SKM-1 (cell line): Measurements from ENCODE around the gene CYTH4.

ENCODE experiments used
- DNase-seq: peaks from one replicate; lab custom pipeline; 2025; ENCODE audit not compliant: unreplicated experiment; lab: John Stamatoyannopoulos, UW

CYTH4 gene

DNA sequence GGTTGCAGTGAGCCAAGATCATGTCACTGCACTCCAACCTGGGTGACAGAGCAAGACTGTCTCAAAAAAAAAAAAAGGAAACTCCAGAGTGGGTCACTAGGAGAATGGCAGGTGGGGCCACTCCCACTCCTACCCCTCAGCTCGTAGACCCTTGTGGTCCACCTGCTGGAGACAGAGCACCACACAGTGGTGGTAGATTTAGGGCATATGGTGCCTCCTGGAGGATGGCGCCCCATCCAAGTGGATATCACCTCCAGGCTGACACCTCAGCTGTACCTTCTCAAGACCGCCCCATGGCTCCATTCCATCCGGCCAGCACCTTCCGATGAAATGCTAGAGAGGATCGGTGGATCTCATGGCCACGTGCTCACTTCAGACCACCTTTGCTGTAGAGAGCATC is 6.2 kb downstream of the CYTH4 start:
- DNase-seq: no peak

DNA sequence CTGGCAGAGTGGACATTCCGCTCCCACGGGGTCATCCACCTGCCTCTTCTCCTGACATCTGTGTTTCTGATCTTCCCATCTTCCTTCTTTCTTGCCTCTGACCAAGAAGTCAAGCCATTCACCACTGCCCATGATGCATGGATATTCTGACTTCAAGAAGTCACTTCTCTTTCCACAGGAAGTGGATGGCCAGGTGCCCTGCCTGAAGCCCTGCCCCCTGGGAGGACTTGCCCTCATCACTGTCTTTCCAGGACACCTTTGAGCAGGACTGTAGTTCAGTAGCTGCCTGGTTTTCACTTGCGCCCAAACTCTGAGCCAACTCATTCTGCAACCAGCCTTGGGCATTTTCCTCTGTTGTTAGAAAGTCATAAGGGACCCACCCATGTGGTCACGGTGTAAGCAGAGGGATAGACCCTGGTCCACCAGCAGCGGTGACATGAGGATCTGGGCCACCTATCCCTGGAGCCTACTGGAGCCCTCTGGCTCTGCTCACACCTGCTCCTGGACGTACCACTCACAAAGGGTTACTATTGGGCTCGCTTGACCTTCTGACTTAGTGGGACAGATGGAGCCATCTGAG is 6.9 kb downstream of the CYTH4 start:
- DNase-seq: no peak

DNA sequence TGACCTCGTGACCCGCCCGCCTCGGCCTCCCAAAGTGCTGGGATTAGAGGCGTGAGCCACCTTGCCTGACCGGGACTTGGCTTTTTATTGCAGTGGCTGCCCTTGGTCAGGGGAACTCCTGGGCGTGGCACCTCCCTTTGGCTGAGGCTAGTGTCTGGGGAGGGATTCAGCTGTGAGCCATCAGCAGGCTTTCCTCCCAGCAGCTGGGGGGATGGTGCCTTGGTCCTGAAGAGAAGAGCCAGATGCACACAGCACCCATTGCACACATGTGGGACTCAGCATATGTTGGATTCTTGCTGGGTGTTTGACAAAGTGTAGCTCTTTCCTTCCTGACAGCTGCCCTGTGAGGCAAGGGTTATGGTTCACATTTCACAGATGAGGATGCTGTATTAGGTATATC is 8.4 kb downstream of the CYTH4 start:
- DNase-seq: no peak

DNA sequence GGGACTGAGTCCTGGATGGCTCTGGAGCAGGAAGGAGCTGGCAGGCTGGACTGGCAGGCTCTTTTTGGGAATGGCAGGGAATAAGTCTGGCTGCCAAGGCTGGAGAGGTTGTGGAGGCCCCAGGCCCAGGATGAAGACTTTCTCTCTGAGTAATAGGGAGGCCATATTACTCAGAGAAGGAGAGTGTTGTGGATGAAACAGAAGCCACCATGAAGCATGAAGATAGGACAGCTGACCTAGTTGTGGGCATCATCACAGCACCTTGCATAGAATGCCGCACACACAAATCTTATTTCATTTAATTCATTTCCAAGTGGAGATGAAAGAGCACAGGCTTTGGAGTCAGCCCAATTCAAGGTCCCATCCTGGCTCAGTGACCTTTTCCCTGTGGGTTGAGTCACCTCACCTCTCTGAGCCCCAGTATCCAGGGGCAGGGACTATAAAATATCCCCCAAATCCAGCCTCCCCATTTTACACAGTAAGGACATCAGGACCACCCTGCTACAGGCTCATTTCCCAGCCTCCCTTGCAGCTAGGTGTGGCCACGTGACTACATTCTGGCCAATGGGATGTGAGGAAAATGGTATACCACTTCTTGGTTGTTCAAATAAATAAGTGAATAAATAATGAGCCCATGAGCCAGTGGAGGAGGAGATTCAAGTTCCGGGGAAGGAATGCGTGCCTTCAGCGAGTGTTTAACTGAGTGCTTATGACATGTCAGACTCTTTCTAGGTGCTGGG is 9.4 kb downstream of the CYTH4 start:
- DNase-seq: no peak

DNA sequence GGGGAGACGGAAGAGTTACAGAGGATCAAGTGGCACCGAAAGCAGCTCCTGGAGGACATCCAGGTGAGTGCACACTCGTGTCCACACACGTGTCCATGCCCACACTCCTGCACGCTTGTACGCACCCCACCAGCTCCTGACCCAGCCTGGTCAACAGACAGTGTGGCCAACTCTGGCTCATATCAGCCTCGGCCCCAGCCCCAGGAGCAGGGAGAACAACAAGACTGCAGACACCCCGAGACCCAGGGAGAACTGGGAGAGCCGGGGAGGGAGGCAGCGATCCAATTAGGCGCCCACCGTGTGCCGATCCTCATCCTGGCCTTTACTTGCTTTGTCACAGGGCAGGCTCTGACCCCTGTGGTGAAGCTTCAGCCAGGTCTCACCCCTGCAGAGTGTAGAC is 10.3 kb downstream of the CYTH4 start:
- DNase-seq: no peak

DNA sequence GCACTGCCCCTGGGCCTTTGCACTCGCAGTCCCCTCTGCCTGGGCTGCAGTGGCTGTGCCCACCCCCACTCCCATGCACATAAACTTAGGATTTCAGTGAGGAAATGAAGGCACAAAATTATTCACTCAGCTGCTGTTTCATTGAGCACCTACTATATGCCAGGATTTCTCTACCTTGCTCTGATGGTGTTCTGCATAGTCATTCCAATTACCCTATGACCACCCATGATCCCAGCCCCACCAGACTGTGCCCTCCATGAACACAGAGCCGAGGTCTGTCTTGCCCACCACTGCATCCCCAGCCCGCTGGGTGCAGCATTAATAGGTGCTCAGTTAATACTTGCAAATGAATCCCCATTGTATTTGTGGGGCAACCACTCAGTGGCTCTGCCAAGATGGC is 10.9 kb downstream of the CYTH4 start:
- no peak for DNase-seq

DNA sequence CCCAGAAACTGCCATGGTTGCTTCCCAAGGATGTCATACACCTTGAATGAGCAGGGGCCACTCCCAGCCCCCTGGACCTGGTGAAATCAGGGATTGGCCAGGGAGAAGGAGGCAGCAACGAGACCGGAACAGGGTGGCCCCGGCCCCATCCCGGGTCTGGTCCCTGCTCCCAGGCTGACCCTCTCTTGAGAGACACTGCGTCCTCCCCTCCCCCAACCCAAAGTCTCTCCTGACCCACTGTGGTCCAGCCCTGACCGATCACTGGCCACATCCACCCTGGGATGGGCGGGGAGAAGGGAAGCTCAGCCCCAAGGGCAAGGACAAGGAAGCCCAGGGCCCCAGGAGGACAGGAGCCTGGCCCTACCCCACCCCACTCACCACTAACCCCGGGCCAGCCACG is 12.4 kb downstream of the CYTH4 start:
- no peak for DNase-seq

DNA sequence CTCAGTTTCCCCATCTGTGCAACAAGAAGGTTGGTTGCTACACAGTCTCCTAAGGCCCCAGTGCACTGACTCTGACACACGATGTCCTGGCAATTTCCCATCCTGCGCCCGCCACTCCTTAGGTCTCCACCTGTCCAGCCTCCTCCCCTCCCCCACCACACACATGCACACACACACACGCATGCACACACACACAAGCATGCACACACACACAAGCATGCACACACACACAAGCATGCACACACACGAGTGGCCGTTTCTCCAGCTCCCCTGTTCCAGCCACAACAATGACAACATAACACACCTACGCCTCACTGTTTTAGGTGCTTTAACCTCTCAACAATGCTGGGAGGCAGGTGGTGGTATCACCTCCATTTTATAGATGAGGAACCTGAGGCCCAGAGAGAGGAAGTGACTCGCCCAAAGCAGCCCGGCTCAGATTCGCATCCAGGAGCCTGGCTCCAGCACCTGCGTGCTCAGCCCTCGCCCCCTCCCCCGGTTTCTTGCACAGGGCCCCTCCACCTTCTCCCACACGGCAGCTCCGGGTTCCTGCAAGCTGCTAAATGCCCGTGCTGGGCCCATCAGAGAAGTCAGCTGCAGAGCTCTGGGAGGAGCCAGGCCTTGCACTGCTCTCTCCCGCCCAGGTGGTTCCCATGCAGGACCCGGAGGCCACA is 13.0 kb downstream of the CYTH4 start:
- DNase-seq: no peak

DNA sequence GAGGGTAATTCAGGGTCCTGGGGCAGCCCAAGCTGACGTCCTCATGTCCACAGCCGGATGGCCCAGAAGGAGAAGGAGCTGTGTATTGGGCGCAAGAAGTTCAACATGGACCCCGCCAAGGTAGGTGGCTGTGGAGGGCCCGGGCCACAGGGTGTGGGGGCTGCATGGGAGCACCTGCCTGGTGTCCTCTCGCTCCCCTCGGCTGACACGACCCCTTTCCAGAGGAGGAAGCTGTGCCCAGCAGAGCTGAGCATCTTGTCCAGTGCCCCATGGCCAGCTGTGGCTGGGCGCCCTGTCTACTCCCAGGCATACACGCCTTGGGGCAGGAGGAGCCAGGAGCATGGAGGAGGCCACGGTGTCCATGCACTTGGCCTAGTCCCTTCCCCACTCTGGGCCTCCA is 13.6 kb downstream of the CYTH4 start:
- DNase-seq: no peak

DNA sequence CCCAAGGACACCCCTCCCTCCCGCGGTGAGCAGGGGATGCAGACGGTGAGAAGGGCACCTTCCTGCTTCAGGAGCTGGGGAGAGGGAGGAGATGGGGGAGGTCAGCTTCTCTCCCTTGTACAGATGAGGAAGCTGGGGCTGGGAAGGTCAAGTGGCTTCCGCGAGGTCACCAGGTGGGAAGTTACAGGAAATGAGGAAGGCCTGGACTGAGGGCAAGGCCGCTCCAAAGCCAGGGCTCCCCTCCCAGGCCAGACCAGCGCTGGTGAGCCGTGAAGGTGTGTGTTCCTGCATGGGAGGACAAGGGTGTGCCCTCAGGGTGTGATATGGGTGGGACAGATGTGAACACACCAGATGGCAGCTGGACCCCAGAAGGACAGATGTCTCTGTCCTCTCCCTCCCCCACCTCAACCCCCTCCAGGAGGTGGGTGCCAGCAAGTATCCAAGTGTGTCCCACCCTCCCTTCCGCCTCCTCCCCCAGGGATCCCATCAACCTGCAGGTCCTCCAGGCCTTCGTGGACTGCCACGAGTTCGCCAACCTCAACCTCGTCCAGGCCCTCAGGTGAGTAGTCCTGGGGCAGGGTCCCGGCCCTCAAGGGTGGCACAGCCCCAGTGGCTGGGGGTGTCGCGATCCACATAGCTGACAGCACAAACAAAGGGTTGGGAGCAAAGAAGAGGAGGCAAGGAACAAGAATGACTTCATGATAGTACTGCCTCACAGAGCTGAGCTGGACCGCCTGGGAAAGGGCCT is 16.6 kb downstream of the CYTH4 start:
- no peak for DNase-seq

DNA sequence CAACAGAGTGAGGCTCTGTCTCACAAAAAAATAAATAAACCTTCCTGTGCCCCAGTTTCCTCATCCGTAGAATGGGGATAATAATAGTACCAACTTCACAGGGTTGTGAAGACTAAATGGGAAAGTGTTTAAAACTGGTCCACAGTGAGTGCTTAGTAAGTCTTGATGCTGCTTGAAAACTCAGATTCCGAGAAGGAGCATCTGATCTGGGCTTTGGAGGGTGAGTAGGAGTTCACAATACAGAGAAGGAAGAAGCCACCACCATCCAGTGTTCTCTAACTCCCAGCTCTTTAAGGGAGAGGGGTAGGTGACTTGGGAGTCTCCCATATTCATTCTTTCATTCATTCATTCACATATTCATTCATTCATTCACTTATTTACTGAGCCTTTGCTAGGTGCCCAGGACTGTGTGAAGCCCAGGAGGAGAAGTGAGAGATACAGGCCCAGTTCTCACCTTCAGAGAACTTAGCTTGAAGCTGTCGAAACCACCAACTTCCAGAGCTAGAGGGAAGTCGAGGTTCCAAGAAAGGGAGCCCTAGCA is 17.7 kb downstream of the CYTH4 start:
- DNase-seq: no peak

DNA sequence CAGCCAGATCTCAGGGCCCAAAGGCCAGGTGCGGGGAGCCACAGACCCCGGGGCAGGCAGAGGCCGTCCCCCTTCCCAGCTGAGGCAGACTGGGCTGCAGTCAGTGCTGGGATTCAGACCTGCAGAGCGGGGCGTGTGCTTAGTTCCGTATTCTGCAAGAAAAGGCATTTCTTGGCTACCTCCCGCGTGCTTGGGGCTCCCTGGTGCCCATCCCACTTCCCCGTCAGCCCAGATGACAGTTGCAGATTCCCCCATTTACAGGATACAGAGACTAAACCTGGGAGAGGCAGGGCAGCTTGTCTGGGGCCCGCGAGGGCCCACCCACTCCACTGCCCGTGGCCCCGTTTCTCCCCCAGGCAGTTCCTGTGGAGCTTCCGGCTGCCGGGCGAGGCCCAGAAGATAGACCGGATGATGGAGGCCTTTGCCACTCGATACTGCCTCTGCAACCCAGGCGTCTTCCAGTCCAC is 18.3 kb downstream of the CYTH4 start:
- peak; percentile 75 for DNase-seq

DNA sequence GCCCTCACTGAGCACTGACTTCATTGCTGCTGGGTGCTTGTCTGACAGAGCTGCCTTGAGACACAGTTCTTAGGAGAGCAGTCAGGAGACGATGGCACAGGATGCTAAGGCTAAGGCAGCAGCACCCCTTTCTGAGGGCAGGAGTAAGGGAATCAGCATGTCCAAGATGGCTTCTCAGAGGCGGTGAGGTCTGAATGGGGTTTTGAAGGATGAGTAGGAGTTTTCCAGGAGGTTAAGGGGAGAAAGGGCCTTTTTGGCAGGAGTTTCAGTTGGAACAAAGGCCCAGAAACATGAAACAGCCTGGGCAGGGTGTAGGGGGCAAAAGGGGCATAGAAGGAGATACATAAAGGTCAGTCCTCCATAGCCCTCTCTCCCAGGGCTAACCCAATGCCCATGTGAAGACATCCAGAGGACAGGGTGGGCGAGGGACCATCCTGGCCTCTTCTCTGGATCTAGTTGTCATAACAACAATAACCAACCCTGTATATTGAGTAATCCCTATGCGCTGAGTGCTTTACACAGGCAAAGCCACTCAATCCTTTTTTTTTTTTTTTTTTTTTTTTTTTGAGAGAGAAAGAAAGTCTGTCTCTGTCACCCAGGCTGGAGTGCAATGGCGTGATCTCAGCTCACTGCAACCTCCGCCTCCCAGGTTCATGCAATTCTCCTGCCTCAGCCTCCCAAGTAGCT is 19.0 kb downstream of the CYTH4 start:
- DNase-seq: no peak

DNA sequence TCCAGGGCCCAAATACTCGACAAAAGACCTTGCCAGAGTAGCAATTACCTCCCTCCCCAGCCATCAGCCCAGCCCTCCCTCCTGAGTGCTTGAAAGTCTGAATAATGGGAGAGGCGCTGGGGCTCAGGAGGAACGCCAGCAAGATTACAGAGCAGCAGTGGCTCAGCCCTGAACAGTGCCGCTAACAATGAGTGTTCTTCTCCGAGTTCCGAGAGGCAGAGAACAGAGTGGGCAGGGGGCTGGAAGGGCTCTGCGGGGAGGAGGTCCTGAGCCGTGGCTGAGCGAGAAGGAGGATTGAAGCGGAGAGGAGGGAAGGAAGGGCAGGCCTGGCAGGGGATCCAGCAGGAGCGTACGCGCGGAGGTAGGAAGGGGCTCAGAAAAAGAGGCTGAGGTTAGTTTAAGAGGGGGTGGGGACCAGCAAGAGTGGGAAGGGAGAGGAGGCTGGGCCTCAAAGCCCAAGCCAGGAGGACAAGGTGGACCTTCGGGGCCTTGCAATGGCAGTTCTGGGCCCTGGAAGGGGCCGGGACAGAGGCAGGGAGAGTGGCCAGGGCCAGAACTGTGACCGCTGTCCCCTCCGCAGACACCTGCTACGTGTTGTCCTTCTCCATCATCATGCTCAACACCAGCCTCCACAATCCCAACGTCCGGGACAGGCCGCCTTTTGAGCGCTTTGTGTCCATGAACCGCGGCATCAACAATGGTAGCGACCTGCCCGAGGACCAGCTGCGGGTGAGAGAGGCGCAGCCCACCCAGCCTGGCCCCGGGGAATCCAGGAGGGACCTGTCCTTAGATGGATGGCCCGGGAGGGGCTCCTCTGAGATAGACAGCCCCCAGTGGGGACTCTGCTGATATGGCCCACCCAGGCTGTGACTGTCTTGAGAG is 20.6 kb downstream of the CYTH4 start:
- no peak for DNase-seq

DNA sequence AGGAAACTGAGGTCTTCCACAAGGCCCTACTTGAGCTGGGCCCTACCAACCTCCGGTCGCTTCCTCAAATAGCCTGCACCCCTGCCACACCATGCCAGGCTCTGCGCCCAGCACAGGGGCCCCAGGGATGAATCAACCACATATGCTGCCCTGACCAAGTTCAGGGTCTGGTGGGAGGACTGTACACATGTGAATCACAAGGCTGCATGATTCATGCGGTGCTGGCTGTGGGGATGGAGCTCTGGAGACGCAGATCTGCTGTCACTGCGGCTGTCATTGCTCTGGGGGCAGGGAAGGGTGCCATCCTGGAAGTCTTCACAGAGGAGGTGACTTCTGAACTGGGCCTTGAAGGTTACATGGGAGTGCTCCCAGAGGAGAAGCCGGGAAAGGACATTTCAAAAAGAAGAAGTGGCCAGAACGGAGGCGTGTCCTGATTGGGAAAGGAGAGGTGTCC is 21.5 kb downstream of the CYTH4 start:
- DNase-seq: no peak

DNA sequence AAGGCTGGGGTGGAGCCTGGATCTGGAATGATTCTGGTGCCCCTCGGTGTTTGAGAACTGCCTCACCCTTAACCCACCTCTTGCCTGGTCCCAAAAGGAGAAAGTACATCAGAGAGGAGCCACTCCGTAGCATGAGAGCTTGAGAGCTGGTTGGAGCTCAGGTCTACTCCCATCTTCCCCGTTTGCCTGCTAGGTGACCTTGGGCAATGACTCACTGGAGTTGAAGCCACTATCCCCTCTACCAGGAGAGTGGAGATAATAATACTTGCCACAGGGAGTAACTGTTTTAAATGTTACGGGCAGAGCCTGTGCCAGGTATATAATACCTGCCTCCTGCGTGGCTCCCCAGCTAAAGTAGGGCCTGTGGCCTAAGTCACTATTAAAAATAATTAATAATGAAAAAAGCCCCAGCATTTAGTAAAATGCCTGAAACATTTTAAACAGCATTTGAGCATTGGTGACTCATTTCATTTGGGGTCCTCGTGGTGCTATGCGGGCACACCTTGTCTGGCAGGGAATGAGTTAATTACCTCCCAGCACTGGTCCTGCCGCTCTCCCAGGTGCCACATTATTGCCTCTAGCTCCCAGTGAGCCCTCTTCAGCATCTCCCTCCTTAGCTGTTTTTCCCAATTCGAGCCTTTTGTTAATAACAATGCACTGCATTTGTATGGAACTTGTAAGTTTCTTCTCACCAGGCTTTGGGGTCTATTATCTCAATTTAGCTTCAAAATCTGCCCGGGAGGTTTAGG is 22.5 kb downstream of the CYTH4 start:
- DNase-seq: no peak

DNA sequence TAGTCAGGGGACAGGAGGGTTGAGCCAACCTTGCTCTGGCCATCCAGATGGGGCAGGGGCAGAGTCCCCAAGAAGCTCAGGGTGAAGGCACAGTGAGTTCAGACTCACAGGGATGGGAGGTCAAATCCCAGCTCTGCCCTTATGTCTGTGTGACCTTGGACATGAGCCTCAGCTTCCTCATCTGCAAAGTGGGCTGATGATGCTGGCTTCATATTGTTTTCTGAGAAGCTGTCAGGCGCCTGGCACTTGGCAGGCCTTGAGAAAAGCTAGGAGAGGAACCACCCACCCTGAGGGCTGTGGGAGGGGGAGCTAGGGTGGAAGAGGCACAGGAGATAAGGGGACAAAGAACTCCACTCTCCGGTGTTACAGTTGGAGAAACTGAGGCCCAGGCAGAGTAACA is 23.6 kb downstream of the CYTH4 start:
- no peak for DNase-seq

DNA sequence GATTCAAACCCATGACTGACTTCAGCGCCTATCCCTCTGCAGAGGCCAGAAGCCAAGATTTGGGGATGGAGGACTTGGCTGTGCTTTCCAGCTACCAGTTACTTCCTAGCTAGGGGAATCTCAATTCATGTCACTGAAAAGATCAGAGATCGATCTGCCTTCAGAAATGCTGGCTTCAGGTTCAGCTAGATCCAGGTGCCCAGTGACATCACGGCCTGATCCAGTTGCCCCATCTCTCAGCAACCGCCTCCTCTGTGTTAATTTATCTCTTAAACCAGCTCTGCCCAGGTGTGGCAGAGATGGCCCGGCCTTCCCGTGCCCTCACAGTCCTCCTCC is 24.2 kb downstream of the CYTH4 start:
- no peak for DNase-seq
